IPS-18a (cell line): ENCODE data around the gene SNTA1.
"Not testable (repeated sequence)": the region's sequence is repeated elsewhere in the genome, so short reads cannot be mapped to it uniquely, and the experiment has no call there.

ENCODE experiments used
- H3K27ac ChIP-seq: one replicate; pipeline ENCODE4 v1.5.1; 2013; ENCODE audit warnings: low read length
- H3K27me3 ChIP-seq: one replicate; pipeline ENCODE4 v1.6.1; 2013; ENCODE audit warnings: mild to moderate bottlenecking, low read length; ENCODE audit not compliant: control insufficient read depth, insufficient read depth
- H3K36me3 ChIP-seq: one replicate; pipeline ENCODE4 v1.6.1; 2013; ENCODE audit warnings: low read depth, low read length; ENCODE audit not compliant: control insufficient read depth
- H3K4me1 ChIP-seq: one replicate; pipeline ENCODE4 v1.6.1; 2013; ENCODE audit warnings: low read depth, low read length; ENCODE audit not compliant: control insufficient read depth
- H3K4me3 ChIP-seq: one replicate; pipeline ENCODE4 v1.5.1; 2013; ENCODE audit warnings: low read length
- H3K9ac ChIP-seq: one replicate; pipeline ENCODE4 v1.6.1; 2013; ENCODE audit warnings: mild to moderate bottlenecking, low read length, moderate library complexity
- H3K9me3 ChIP-seq: one replicate; pipeline ENCODE4 v1.6.1; 2013; ENCODE audit warnings: low read depth, low read length; ENCODE audit not compliant: control insufficient read depth

The SNTA1 gene

GRCh38 chr20:33440562-33440961 is 3.0 kb downstream of the SNTA1 start:
- H3K27ac ChIP-seq, H3K4me3 ChIP-seq, H3K9ac ChIP-seq, H3K4me1 ChIP-seq, H3K36me3 ChIP-seq, H3K9me3 ChIP-seq: not testable (repeated sequence)
- H3K27me3 ChIP-seq, result peaks cover 20% of the 10 kb centered on the region

GRCh38 chr20:33438481-33438880 is 5.1 kb downstream of the SNTA1 start:
- no peak overlapping the region for H3K9ac ChIP-seq
- no peak overlapping the region for H3K27ac ChIP-seq
- peaks cover 20% of the 10 kb centered on the region for H3K27me3 ChIP-seq
- H3K9me3 ChIP-seq, result no peaks in the 10 kb centered on the region
- no peak overlapping the region for H3K4me3 ChIP-seq
- H3K36me3 ChIP-seq, result no peaks in the 10 kb centered on the region
- no peaks in the 10 kb centered on the region for H3K4me1 ChIP-seq

GRCh38 chr20:33437141-33437911 is 6.2 kb downstream of the SNTA1 start:
- no peak overlapping the region for H3K9ac ChIP-seq

GRCh38 chr20:33434434-33434833 is 9.1 kb downstream of the SNTA1 start:
- Histone ChIP-seq H3K4me3 (no peak overlapping the region), H3K36me3 (no peaks in the 10 kb centered on the region), H3K27ac (no peak overlapping the region), H3K9me3 (no peaks in the 10 kb centered on the region), H3K9ac (no peak overlapping the region), H3K4me1 (no peaks in the 10 kb centered on the region), H3K27me3 (no peaks in the 10 kb centered on the region)

More at GRCh38 chr20:33437141-33437911, 6.2 kb downstream of the SNTA1 start:
- H3K4me1 ChIP-seq, result no peaks in the 10 kb centered on the region
- H3K27ac ChIP-seq, result no peak overlapping the region
- H3K9me3 ChIP-seq, result no peaks in the 10 kb centered on the region
- no peak overlapping the region for H3K4me3 ChIP-seq
- peaks cover 12% of the 10 kb centered on the region for H3K27me3 ChIP-seq
- H3K36me3 ChIP-seq, result no peaks in the 10 kb centered on the region

- no peaks in the 10 kb centered on the region for H3K36me3 ChIP-seq
- no peak overlapping the region for H3K9ac ChIP-seq
- no peak overlapping the region for H3K27ac ChIP-seq
- H3K9me3 ChIP-seq, result no peaks in the 10 kb centered on the region
- no peaks in the 10 kb centered on the region for H3K27me3 ChIP-seq
- H3K4me3 ChIP-seq, result no peak overlapping the region
- no peaks in the 10 kb centered on the region for H3K4me1 ChIP-seq
These were observed 9.9 kb downstream of the SNTA1 start for GRCh38 chr20:33433465-33434234.

GRCh38 chr20:33431797-33432381 is 11.7 kb downstream of the SNTA1 start:
- no peak overlapping the region for H3K27ac ChIP-seq
- no peaks in the 10 kb centered on the region for H3K27me3 ChIP-seq
- no peak overlapping the region for H3K9ac ChIP-seq
- H3K4me3 ChIP-seq, result no peak overlapping the region
- no peaks in the 10 kb centered on the region for H3K36me3 ChIP-seq
- H3K9me3 ChIP-seq, result no peaks in the 10 kb centered on the region
- no peaks in the 10 kb centered on the region for H3K4me1 ChIP-seq

- not testable (repeated sequence) for H3K9ac ChIP-seq
These were observed 19.7 kb downstream of the SNTA1 start for GRCh38 chr20:33423875-33424274.

GRCh38 chr20:33423141-33423834 is 20.3 kb downstream of the SNTA1 start:
- no peaks in the 10 kb centered on the region for H3K36me3 ChIP-seq
- no peak overlapping the region for H3K9ac ChIP-seq
- H3K4me1 ChIP-seq, result no peaks in the 10 kb centered on the region
- H3K9me3 ChIP-seq, result no peaks in the 10 kb centered on the region
- no peaks in the 10 kb centered on the region for H3K27me3 ChIP-seq
- no peak overlapping the region for H3K27ac ChIP-seq
- H3K4me3 ChIP-seq, result no peak overlapping the region

More at GRCh38 chr20:33423875-33424274, 19.7 kb downstream of the SNTA1 start:
- not testable (repeated sequence) for H3K27me3 ChIP-seq, H3K9me3 ChIP-seq, H3K36me3 ChIP-seq, H3K4me3 ChIP-seq, H3K4me1 ChIP-seq, H3K27ac ChIP-seq

- H3K9me3 ChIP-seq, result no peaks in the 10 kb centered on the region
- H3K27ac ChIP-seq, result no peak overlapping the region
- H3K36me3 ChIP-seq, result no peaks in the 10 kb centered on the region
- no peak overlapping the region for H3K4me3 ChIP-seq
- H3K4me1 ChIP-seq, result no peaks in the 10 kb centered on the region
- H3K27me3 ChIP-seq, result no peaks in the 10 kb centered on the region
- H3K9ac ChIP-seq, result no peak overlapping the region
These were observed 24.2 kb downstream of the SNTA1 start for GRCh38 chr20:33419140-33419974.

GRCh38 chr20:33418033-33418432 is 25.5 kb downstream of the SNTA1 start:
- Histone ChIP-seq H3K27ac (no peak overlapping the region), H3K4me1 (no peaks in the 10 kb centered on the region), H3K9me3 (no peaks in the 10 kb centered on the region), H3K4me3 (no peak overlapping the region), H3K27me3 (no peaks in the 10 kb centered on the region), H3K9ac (no peak overlapping the region), H3K36me3 (no peaks in the 10 kb centered on the region)

- Histone ChIP-seq H3K4me3 (no peak overlapping the region), H3K4me1 (no peaks in the 10 kb centered on the region), H3K36me3 (no peaks in the 10 kb centered on the region), H3K27me3 (no peaks in the 10 kb centered on the region), H3K9ac (no peak overlapping the region), H3K9me3 (no peaks in the 10 kb centered on the region), H3K27ac (no peak overlapping the region)
These were observed 27.6 kb downstream of the SNTA1 start for GRCh38 chr20:33415948-33416347.
